H1 (cell line): Measurements from ENCODE around the gene PLXNA4.

Experiments used
- JUND ChIP-seq: IDR thresholded peaks from 2 replicates; pipeline ENCODE4 v1.6.1; 2011; ENCODE audit warnings: mild to moderate bottlenecking, improper control_type of control experiment, low read length
- POLR2A ChIP-seq, 2 experiments: IDR thresholded peaks; 1 replicate in 1 of 2; 2 replicates in 1 of 2; pipeline ENCODE4 v1.6.1; 2011; ENCODE audit warnings: low read depth in 2 of 2, low read length in 2 of 2, mild to moderate bottlenecking in 2 of 2; ENCODE audit errors: control extremely low read depth in 1 of 2
- RBBP5 ChIP-seq: IDR thresholded peaks from 2 replicates; pipeline ENCODE4 v1.7.1; 2012; ENCODE audit warnings: low read depth, mild to moderate bottlenecking, inconsistent platforms, low read length, moderate library complexity, borderline replicate concordance
- SP1 ChIP-seq: IDR thresholded peaks from 2 replicates; pipeline ENCODE4 v1.6.1; 2011; ENCODE audit warnings: low read depth, low read length
- TF ChIP-seq, protein P1 (sequence below), 3 experiments: IDR thresholded peaks; 1 replicate in 2 of 3; 2 replicates in 1 of 3; pipeline versions ENCODE4 v1.5.1 to v1.6.1; 2011; ENCODE audit warnings: low read length in 3 of 3, mild to moderate bottlenecking in 3 of 3, inconsistent platforms in 2 of 3, low read depth in 1 of 3, moderate library complexity in 1 of 3; ENCODE audit not compliant: insufficient read depth in 1 of 3; ENCODE audit errors: control extremely low read depth in 1 of 3
- TF ChIP-seq, protein P2 (sequence below): IDR thresholded peaks from 2 replicates; pipeline ENCODE4 v1.6.1; 2011; ENCODE audit warnings: low read depth, mild to moderate bottlenecking, low read length; ENCODE audit not compliant: insufficient read depth
- TF ChIP-seq, protein P3 (sequence below): fragments of 300-600 bp; sonication (generic); IDR thresholded peaks from 2 replicates; pipeline ENCODE4 v1.7.1; 2012; ENCODE audit warnings: low read length, moderate library complexity, mild to moderate bottlenecking, inconsistent platforms; ENCODE audit not compliant: insufficient replicate concordance

DNA sequence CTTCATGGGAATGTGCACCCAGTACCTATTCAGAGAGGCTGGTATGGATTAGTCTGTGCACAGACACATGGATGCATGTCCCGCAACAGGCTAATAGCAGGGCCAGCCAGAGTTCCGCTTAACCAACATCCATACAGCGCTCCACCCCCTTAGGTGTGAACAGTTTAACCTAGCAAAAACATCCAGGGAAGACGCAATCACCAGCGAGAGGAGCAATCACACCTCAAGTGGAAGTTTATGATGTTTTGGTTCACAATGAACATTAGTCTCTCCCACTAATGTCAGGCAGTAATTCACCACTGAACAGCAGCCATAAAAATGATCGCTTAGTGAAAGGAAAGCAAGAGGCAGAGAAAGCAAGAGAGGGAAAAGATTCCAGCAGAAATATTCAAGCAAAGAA is 91.1 kb downstream of the PLXNA4 start:
- TF ChIP-seq, protein P1, sequence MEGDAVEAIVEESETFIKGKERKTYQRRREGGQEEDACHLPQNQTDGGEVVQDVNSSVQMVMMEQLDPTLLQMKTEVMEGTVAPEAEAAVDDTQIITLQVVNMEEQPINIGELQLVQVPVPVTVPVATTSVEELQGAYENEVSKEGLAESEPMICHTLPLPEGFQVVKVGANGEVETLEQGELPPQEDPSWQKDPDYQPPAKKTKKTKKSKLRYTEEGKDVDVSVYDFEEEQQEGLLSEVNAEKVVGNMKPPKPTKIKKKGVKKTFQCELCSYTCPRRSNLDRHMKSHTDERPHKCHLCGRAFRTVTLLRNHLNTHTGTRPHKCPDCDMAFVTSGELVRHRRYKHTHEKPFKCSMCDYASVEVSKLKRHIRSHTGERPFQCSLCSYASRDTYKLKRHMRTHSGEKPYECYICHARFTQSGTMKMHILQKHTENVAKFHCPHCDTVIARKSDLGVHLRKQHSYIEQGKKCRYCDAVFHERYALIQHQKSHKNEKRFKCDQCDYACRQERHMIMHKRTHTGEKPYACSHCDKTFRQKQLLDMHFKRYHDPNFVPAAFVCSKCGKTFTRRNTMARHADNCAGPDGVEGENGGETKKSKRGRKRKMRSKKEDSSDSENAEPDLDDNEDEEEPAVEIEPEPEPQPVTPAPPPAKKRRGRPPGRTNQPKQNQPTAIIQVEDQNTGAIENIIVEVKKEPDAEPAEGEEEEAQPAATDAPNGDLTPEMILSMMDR (IDR thresholded peaks at IDR 0.05; ENCODE audit: control extremely low read depth in 1 of 3, insufficient read depth in 1 of 3, low read depth in 1 of 3, low read length in 3 of 3): no peak
- TF ChIP-seq, protein P2, sequence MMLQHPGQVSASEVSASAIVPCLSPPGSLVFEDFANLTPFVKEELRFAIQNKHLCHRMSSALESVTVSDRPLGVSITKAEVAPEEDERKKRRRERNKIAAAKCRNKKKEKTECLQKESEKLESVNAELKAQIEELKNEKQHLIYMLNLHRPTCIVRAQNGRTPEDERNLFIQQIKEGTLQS: no peak
- TF ChIP-seq POLR2A (IDR thresholded peaks at IDR 0.05; ENCODE audit: control extremely low read depth in 1 of 2, low read depth in 2 of 2, low read length in 2 of 2): no peak
- TF ChIP-seq, protein P3, sequence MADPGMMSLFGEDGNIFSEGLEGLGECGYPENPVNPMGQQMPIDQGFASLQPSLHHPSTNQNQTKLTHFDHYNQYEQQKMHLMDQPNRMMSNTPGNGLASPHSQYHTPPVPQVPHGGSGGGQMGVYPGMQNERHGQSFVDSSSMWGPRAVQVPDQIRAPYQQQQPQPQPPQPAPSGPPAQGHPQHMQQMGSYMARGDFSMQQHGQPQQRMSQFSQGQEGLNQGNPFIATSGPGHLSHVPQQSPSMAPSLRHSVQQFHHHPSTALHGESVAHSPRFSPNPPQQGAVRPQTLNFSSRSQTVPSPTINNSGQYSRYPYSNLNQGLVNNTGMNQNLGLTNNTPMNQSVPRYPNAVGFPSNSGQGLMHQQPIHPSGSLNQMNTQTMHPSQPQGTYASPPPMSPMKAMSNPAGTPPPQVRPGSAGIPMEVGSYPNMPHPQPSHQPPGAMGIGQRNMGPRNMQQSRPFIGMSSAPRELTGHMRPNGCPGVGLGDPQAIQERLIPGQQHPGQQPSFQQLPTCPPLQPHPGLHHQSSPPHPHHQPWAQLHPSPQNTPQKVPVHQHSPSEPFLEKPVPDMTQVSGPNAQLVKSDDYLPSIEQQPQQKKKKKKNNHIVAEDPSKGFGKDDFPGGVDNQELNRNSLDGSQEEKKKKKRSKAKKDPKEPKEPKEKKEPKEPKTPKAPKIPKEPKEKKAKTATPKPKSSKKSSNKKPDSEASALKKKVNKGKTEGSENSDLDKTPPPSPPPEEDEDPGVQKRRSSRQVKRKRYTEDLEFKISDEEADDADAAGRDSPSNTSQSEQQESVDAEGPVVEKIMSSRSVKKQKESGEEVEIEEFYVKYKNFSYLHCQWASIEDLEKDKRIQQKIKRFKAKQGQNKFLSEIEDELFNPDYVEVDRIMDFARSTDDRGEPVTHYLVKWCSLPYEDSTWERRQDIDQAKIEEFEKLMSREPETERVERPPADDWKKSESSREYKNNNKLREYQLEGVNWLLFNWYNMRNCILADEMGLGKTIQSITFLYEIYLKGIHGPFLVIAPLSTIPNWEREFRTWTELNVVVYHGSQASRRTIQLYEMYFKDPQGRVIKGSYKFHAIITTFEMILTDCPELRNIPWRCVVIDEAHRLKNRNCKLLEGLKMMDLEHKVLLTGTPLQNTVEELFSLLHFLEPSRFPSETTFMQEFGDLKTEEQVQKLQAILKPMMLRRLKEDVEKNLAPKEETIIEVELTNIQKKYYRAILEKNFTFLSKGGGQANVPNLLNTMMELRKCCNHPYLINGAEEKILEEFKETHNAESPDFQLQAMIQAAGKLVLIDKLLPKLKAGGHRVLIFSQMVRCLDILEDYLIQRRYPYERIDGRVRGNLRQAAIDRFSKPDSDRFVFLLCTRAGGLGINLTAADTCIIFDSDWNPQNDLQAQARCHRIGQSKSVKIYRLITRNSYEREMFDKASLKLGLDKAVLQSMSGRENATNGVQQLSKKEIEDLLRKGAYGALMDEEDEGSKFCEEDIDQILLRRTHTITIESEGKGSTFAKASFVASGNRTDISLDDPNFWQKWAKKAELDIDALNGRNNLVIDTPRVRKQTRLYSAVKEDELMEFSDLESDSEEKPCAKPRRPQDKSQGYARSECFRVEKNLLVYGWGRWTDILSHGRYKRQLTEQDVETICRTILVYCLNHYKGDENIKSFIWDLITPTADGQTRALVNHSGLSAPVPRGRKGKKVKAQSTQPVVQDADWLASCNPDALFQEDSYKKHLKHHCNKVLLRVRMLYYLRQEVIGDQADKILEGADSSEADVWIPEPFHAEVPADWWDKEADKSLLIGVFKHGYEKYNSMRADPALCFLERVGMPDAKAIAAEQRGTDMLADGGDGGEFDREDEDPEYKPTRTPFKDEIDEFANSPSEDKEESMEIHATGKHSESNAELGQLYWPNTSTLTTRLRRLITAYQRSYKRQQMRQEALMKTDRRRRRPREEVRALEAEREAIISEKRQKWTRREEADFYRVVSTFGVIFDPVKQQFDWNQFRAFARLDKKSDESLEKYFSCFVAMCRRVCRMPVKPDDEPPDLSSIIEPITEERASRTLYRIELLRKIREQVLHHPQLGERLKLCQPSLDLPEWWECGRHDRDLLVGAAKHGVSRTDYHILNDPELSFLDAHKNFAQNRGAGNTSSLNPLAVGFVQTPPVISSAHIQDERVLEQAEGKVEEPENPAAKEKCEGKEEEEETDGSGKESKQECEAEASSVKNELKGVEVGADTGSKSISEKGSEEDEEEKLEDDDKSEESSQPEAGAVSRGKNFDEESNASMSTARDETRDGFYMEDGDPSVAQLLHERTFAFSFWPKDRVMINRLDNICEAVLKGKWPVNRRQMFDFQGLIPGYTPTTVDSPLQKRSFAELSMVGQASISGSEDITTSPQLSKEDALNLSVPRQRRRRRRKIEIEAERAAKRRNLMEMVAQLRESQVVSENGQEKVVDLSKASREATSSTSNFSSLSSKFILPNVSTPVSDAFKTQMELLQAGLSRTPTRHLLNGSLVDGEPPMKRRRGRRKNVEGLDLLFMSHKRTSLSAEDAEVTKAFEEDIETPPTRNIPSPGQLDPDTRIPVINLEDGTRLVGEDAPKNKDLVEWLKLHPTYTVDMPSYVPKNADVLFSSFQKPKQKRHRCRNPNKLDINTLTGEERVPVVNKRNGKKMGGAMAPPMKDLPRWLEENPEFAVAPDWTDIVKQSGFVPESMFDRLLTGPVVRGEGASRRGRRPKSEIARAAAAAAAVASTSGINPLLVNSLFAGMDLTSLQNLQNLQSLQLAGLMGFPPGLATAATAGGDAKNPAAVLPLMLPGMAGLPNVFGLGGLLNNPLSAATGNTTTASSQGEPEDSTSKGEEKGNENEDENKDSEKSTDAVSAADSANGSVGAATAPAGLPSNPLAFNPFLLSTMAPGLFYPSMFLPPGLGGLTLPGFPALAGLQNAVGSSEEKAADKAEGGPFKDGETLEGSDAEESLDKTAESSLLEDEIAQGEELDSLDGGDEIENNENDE: no peak
- TF ChIP-seq SP1: no peak
- no peak for TF ChIP-seq JUND
- no peak for TF ChIP-seq RBBP5
